HG03571 (cell line): Measurements from ENCODE around the gene STIM2.
"Not testable (repeated sequence)": the region's sequence is repeated elsewhere in the genome, so short reads cannot be mapped to it uniquely, and the experiment has no call there.

Source experiments
- ATAC-seq: cut with Tn5 transposase; IDR thresholded peaks from one replicate; pipeline ENCODE4 v1.9.1; 2021; ENCODE audit not compliant: unreplicated experiment

The STIM2 gene

DNA sequence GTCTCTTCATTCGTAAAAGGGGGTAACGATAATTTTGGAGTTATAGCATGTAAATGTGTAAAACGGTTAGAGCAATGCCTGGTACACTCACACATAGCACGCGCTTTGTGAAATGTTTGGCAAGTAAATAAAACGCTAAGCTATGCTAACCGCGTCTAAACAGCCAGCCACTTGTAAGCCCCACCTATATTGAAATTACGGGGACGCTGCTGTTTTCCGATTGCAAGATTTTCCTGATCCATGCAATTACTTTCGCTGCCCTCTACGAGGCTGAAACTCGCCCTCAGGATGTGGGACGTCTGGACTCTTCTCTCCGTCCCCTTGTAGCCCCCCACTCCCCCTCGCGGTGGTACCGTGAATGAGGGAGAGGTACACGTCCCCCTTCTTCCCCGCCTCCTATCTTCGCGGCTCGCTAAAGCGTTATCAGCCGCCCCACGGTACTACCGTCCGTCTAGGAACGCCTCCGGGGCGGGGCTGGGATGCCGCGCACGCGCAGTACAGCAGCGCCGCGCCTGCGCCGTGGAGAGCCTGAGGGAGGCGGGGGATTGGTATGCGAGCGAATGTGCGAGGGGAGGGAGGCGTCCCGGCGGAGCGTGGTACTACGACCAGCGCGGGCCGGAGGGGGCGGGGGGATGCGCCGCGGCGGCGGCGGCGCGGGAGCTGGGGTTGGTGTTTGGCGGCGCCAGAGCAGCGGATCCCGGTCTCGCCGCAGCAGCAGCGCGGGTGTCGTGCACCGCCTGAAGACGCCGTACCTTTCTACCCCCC is at the start of gene STIM2:
TSS of gene STIM2 (plus strand) at position 685 of the 765 bp plus-strand sequence.
- peak; percentile 57 for ATAC-seq

DNA sequence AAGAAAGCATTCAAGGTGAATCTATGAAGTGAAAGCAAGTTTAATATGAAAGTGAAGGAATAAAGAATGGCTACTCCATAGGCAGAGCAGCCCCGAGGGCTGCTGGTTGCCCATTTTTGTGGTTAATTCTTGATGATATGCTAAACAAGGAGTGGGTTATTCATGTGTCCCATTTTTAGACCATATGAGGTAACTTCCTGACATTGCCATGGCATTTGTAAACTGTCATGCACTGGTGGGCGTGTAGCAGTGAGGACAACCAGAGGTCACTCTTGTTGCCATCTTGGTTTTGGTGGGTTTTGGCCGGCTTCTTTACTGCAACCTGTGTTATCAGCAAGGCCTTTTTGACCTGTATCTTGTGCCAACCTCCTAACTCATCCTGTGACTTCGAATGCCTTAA is 49.1 kb upstream of the STIM2 start:
- ATAC-seq: not testable (repeated sequence)

DNA sequence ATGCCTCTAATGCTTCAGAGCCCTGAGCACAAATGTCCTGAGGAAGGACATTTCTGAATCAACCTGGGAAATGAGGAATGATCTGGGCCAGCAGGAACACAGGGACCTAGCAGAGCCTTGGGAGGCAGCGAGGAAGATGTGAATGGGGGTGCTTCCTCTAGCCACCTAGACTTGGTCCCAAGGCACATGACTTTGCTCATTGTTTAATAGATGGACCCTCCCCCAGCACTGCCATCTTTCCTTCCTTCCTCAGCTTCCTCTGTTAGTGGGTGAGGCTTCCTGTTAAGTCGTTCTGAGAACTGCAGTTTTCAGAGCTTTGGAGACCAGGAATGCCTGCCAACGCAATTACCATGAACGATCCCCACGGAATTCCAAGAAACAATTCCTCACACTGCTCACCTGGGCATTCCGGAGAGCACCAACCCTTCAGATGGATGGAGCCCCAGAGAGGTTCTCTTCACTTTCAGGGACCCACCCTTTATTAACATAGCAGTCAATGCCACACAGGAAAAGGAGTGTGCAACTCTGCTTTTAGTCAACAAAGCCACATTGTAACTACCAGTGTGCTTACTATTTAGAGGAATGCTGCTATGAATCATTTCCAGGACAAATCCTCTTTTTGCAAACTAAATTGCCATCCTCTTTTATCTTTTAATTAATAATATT is 48.5 kb upstream of the STIM2 start:
- no peak for ATAC-seq

DNA sequence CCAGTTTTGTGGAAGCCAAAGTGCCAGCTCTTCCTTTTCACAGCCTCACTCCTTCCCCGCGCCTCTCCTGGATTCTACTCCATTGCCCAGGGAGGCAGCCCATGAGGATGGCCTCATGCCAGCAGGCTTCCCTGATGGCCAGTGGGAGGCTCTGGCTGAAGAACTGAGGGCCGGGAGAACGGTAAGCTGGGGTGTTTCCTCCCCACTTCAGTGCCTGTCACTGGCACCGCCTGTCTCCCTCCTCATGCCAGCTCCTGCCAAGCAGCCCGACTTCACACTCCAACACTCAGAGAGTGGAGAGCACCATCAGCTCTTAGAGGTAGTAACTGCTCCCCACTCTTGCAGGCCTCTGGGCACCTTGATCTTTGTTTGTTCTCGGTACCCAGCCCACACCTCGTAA is 46.9 kb upstream of the STIM2 start:
- no peak for ATAC-seq

DNA sequence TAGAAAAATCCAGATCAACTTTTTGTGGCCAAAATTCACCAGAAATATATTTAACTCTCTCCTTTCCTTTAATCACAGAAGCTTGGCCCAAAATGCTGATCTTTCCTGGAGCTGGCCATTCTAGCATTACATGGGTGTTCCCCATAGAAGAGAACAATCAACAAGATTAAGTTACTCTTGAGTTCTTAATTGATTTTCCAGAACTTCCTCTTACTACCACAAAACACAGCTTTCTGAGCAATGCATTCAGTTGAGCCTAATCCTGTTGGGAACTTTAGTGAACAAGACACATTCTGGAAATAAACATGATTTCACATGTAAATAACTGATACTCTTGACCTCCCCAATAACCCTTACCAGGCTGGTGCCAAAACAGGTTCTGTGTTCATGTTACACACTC is 45.4 kb upstream of the STIM2 start:
- no peak for ATAC-seq

DNA sequence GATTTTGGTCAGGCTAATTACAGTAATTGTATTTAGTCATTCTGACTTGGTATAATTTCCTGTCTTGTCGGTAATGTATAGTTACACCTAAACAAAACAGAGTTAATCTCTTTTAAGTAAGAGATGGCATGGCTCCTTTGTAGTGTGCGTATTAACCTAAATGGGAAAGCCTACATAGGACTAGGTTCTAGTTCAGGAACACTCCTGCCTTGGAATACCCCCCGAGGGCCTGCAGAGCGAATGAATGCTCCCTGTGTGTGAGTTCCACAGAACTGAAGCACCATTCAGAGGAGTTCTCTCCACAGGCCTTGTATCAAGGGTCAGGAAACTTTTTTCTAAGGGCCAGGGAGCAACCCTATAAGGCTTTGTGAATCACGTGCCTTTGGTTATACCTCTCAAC is 44.9 kb upstream of the STIM2 start:
- ATAC-seq: no peak

DNA sequence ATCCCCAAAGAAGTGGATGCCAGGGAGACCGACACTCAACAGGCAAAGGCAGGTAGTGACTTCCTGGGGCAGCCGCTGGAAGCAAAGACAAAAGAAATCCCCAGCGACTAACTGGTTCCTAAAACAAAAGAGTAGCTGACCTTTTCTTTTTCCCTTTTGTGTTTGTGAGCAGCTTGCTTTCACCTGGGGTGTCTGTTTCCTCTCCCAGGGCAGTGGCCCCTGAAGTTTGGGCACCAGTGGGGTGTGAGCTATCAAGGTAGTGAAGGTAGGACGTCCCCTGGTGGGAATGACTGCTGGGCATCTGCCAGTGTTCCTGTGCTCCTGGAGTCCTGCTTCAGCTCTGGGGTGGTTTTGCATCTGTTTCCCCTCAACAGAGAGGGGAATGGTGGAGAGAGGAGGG is 41.6 kb upstream of the STIM2 start:
- ATAC-seq: no peak

DNA sequence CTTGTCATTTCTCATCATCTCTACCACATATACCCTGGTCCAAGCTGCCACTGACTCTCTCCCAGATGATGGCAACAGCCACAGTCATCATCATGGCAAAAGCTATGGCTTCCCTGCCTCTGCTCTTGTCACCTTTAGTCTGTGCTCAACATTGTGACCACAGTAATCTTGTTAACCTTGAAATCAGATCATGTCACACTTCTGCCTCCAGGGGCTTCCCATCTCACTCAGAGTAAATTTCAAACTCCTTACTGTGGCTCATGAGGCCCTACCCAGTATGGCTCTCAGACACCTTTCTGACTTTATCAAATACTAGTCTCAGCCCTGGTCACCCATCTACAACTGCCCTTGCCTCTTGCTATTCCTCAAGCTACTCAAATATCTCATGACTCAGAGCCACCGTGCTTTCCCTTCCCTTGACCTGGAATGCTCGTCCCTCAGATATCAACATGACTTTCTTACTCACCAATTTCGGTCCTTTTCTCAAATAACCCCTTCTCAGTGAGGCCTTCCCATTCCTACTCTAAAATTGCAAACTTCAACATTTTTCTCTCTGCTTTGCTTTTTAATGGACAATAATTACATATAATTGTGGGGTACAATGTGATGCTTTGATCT is 41.1 kb upstream of the STIM2 start:
- ATAC-seq: no peak

DNA sequence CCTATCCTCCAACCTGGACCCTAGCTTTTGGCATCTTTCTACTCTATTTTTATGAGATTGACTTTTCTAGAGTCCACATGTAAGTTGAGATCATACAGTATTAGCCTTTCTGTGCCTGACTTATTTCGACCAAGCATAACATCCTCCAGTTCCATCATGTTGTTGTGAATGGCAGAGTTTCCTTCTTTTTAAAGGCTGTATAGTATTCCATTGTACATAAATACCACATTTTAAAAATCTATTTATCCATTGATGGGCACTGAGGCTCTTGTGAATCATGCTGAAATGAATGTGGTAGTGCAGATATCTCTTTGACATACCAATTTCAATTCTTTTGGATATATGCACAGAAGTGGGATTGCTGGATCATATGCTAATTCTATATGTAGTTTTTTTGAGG is 40.3 kb upstream of the STIM2 start:
- no peak for ATAC-seq

DNA sequence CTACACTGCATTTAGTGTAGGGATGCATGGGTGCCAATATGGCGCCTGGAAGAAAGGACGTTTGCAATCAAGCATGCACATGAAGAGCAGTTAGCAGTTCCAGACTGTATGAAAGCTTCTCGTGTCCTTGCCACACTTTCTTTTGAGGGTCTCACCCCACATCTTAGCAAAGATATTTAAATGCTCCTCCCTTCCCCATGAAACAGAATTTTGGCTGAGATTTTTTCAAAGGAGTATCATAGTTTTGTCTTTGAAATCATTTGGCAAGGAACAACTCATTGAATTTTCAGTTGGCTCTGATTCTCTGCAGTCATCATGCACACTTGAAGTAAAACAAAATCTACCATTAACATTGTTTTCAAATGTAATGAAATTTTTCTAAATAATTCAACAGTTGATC is 39.6 kb upstream of the STIM2 start:
- ATAC-seq: no peak

DNA sequence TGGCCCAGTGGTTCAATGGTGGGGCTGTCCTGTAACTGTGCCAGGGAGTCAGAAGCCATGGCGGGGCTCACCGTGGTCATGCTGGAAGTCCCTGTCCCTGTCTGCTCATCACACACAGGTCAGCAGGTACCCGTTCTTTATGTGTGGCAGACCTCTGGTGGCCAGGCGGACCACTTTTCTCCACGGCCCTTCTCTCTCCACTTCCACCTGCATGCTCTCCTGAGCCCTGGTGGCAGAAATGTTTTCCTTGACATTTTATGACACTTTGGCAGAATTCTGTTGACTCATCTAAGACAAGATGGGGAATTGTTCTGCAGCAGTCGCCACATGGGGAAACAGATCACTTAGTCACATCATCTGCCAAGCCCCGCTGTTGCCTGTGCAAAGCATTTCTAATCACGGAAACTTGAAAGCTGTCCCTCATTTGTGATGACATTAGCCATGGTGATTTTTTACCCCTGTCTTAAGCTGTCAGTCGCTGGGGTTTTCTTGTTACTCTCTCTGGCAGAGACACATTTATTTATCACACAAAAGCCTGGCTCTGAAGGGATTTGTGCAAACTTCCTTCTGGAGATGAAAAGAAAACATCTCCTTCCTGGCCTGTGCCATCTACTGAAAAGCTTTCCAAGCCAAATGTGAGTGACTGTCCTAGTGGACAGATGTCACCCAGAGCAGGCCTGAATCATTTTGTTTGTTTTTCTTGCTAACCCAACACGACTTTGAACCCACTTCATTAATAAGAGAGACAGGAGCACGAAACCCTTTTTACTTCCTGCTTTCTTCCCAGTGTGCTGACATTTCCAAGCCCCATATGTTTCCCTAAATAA is 38.8 kb upstream of the STIM2 start:
- no peak for ATAC-seq

DNA sequence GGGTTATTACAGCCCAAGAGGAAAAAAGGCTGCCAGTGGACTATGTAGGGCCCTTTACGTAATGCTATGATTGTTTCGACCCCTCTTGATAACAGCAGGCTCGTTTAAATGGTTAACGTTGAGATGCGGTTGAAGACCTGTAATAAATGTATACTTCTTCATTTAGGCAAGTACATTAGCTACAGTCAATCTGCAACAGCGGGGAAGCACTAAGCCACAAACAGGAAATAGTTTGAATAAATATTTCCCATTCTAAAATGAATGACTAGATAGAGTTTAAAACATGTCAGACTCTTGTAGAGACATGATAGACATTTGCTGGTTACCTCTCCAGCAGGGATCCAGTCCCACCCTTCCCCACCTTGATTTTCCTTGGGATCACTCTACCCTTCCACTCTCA is 38.1 kb upstream of the STIM2 start:
- peak; percentile 62 for ATAC-seq

DNA sequence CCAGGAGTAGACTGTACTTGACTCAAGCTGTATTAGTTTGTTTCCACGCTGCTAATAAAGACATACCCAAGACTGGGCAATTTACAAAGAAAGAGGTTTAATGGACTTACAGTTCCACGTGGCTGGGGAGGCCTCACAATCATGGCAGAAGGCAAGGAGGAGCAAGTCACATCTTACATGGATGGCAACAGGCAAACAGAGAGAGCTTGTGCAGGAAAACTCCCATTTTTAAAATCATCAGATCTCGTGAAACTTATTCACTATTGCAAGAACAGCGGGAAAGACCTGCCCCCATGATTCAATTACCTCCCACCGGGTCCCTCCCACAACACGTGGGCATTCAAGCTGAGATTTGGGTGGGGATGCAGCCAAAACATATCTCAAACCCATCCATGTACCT is 37.7 kb upstream of the STIM2 start:
- ATAC-seq: not testable (repeated sequence)

DNA sequence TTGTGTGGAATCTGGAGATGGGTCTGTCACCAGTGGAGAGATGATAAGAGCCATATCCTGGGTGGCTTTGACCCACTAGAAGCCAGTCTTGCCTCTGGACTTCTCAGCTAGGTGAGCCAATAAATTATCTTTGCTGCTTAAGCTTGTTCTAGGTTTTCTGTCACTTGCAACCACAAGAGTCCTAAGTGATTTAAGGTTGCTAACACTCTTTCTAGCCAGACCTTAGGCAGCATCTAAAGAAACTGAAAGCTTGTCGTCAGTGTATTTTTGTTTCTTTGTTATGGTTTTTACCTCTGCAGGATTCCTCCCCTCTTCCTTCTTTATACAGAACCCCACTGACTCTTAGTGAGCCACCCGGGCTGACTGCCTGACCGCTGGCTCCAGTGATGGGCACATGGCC is 37.1 kb upstream of the STIM2 start:
- ATAC-seq: no peak

DNA sequence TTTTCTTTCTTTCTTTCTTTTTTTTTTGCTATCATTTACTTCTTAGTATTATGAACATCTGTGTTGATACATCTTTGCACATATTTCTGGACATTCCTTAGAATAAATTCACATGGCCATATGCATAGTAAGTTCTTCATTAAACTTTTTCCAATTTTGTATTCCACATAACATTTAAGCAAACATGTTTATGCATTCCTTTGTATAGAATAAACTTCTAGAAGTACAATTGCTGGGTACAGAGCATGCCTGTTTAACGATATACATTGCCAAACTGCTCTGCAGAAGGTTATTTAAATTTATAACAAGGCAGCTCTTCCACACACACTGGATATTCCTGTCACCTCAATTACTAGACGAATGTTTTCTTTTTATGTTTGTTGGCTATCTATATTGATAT is 36.0 kb upstream of the STIM2 start:
- ATAC-seq: no peak

DNA sequence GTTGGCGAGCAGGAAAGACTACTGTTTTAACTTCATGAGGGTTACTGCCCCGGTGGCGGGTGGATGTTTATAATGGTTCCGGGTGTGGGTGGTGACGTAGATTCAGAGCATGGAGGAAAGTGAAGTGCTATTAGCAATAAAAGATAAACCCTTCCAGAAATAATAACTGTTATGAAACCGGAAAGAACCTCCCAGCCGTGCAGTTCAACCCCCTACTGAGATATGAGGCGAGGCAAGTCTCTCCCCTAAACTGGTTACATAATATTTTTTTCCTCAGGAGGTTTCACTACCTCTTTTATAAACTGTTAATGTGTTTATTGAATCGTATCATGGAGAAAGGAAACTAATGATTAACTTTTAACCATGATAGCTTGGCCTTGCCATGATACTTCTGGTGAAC is 33.9 kb upstream of the STIM2 start:
- peak; percentile 83 for ATAC-seq

DNA sequence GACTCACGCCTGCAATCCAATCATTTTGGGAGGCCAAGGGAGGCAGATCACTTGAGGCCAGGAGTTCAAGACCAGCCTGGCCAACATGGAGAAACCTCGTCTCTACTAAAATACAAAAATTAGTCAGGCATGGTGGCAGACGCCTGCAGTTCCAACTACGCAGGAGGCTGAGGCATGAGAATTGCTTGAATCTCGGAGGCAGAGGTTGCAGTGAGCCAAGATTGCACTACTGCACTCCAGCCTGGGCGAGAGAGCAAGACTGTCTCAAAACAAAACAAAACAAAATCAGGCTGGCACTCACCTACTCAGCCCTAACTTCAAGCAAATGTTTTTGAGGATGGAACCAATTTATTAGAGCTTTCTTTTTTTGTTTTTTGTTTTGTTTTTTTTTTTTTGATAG is 33.3 kb upstream of the STIM2 start:
- not testable (repeated sequence) for ATAC-seq

DNA sequence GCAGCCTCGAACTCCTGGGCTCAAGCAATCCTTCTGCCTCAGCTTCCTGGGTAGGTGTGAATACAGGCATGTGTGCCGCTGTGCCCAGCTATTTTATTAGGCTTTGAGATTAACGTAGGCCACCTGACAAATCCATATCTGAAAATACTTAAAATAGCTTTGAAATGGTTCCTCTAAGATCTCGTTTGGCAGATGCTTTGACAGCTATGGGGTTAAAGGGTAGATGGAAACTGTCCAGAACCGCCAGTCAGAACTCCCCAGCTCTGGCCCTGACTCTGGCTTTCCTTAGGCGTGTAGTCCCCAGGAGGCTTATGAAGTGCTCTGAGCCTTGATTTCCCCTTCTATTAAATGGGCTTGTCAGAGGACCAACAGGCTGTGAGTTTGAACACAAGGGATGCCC is 32.8 kb upstream of the STIM2 start:
- ATAC-seq: no peak

DNA sequence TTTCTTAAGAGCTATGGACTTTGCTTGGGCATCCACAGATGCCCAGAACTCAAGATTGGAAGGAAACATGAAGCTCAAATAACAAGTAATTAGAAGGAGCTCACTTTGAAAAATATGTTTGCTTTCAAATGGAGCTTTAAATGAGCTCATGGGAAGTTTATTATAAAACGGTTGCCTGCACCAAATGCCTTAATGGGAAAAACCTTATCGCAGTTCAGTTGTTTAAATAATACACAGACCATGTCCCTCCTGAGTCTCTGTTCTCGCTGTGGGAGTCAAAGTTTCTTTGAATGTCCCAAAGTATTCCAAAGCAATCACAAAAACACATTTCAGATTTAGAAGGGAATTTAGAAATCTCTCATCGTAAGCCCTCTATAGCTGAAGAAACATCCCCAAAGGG is 31.6 kb upstream of the STIM2 start:
- ATAC-seq: no peak

DNA sequence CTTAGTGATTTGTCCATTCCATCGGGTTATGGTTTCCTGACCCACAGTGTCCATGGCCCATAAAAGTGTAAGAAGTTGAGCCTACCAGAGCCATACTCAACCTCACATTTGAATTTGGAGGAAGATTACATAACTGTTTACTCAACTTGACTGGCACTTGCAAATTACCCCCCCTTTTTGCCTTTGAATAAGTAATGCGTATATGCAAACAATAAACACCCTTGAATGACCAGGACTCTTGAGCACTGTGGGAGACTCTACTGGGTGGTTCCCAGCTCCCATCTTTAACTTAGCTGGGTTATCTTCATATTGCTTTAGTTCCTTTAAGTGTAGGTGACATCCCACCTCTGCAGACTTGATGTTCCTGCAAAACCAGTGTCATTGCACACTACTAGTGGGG is 30.6 kb upstream of the STIM2 start:
- no peak for ATAC-seq

DNA sequence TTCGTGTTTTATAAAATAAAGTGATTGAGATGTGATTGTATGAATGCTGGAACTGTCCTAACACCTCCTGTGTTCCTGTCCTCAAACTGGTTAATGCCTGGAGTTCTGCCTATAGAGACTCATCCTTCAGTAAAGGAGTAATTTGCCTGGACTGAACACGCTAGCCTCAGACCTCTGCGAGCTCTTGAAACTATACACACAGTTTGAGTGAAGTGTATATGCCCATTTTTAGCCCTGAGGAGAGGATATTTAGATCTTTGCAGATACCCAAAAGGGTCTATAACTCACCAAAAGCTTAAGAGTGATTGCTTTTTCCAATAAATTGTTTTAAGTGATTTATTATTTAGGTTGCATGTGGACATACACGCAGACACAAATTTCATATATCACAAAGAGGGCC is 29.9 kb upstream of the STIM2 start:
- ATAC-seq: no peak

DNA sequence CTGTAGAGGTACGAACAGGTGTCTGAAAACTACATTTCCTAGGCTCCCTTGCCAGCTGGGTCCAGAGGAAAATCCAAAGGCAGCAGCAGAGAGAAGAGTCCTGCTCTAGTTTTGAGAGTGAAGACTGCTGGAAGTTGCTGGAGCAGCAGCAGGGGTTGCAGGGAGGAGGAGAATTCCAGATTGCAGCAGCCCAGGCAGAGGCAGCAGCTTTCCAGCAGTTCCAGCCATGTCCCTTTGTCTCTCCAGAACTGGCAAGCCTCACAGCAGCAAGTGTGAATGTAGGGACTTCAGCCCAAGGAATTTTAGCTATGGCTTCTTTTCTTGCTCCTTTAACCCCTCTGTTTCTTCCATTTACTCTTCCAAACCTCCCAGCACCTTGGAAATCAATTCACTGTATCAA is 24.1 kb upstream of the STIM2 start:
- no peak for ATAC-seq
